CD4-positive, alpha-beta T cell treated with Interleukin-4 for 1 hour (primary cell): ENCODE measurements around the gene PARP3.

Experiments
- DNase-seq, 2 donors: peaks; one replicate each; pipeline ENCODE4 v3.0.0-alpha.2; 2020 to 2022

The PARP3 gene

GRCh38 chr3:51967384-51968169 is 25.4 kb downstream of the PARP3 start, which contains the start of gene PCBP4:
TSS of gene PCBP4 (minus strand) at chr3:51967454. CDS start at chr3:51961240, 6,214 bp downstream.
- DNase-seq, result peak in 1 of 2 donors; percentile 46

GRCh38 chr3:51968170-51968775 is 26.1 kb downstream of the PARP3 start:
- no peak for DNase-seq

- no peak for DNase-seq
Observed at GRCh38 chr3:51968883-51969678, 26.9 kb downstream of the PARP3 start.

GRCh38 chr3:51969841-51970240 is 27.7 kb downstream of the PARP3 start:
- DNase-seq, result no peak

GRCh38 chr3:51970606-51971300 is 28.6 kb downstream of the PARP3 start:
- DNase-seq, result no peak

GRCh38 chr3:51971350-51971749 is 29.2 kb downstream of the PARP3 start:
- no peak for DNase-seq

- DNase-seq, result no peak
Observed at GRCh38 chr3:51974277-51974962, 32.3 kb downstream of the PARP3 start.

GRCh38 chr3:51974963-51975851 is 33.0 kb downstream of the PARP3 start, which contains the start of gene ABHD14A:
TSS of gene ABHD14A (plus strand) at chr3:51975064. CDS start at chr3:51975136, 72 bp downstream.
- peak; percentile 79 to 84 for DNase-seq

GRCh38 chr3:51975852-51976549 is 33.8 kb downstream of the PARP3 start:
- peak; percentile 41 to 44 for DNase-seq

GRCh38 chr3:51977446-51978142 is 35.4 kb downstream of the PARP3 start:
- DNase-seq, result peak; percentile 23 to 49

GRCh38 chr3:51978143-51978502 is 36.0 kb downstream of the PARP3 start:
- DNase-seq, result no peak

- DNase-seq, result no peak
Observed at GRCh38 chr3:51980253-51980652, 38.1 kb downstream of the PARP3 start.

- peak; percentile 20 to 26 for DNase-seq
Observed at GRCh38 chr3:51982352-51982837, 40.2 kb downstream of the PARP3 start.

- DNase-seq, result peak; percentile 60 to 77
Observed at GRCh38 chr3:51982838-51983577, 40.8 kb downstream of the PARP3 start, which contains the start of gene ACY1. TSS of gene ACY1 (plus strand) at chr3:51983535. CDS start at chr3:51984065, 530 bp downstream.

- DNase-seq, result no peak
Observed at GRCh38 chr3:51983578-51984268, 41.6 kb downstream of the PARP3 start.

- no peak for DNase-seq
Observed at GRCh38 chr3:51984269-51984647, 42.1 kb downstream of the PARP3 start.

GRCh38 chr3:51985063-51985462 is 42.9 kb downstream of the PARP3 start:
- no peak for DNase-seq
